Heart right ventricle (tissue), 16 donors: ENCODE measurements around the gene GNPDA1. TPM values are rescaled to one million over a fixed set of nuclear protein-coding genes. Genes with fewer than 3 reads are reported as not detected.
"Not testable (repeated sequence)": the region's sequence is repeated elsewhere in the genome, so short reads cannot be mapped to it uniquely, and the experiment has no call there.

Source experiments
- ATAC-seq, 8 donors: fragments of 200-7000 bp; cut with Tn5 transposase; one replicate each; pipeline ENCODE4 v1.9.1; 2020; ENCODE audit warnings: mild to moderate bottlenecking in 8 of 8, moderate library complexity in 8 of 8, moderate number of reproducible peaks in 1 of 8
- DNase-seq, 2 donors: peaks; one replicate each; pipeline ENCODE4 v3.0.0-alpha.2; 2020
- H3K27ac ChIP-seq, 10 donors: fragments of 200-600 bp; sonication (generic) in 2 of 10; one replicate each; pipeline versions ENCODE4 v1.5.0 to v1.8.0; 2020 to 2022; ENCODE audit warnings: mild to moderate bottlenecking in 3 of 10
- H3K27me3 ChIP-seq, 7 donors: fragments of 200-600 bp; one replicate each; pipeline ENCODE4 v1.8.0; 2021 to 2022; ENCODE audit warnings: mild to moderate bottlenecking in 2 of 7
- H3K36me3 ChIP-seq, 9 donors: fragments of 200-600 bp; sonication (generic) in 1 of 9; one replicate each; pipeline versions ENCODE4 v1.5.0 to v1.8.0; 2020 to 2022; ENCODE audit warnings: mild to moderate bottlenecking in 2 of 9
- H3K4me1 ChIP-seq, 9 donors: fragments of 200-600 bp; sonication (generic) in 1 of 9; one replicate each; pipeline versions ENCODE4 v1.5.0 to v1.8.0; 2020 to 2022; ENCODE audit warnings: mild to moderate bottlenecking in 4 of 9
- H3K4me3 ChIP-seq, 10 donors: fragments of 200-600 bp; sonication (generic) in 2 of 10; one replicate each; pipeline versions ENCODE4 v1.5.0 to v1.8.0; 2020 to 2022; ENCODE audit warnings: mild to moderate bottlenecking in 7 of 10, moderate library complexity in 2 of 10
- H3K9me3 ChIP-seq, 11 donors: fragments of 200-600 bp in 10 of 11; sonication (generic) in 2 of 11; one replicate each; pipeline versions ENCODE4 v1.5.0 to v1.8.0; 2013 to 2022; ENCODE audit warnings: mild to moderate bottlenecking in 2 of 11, control low read depth in 1 of 11, moderate library complexity in 1 of 11
- WGBS, 2 donors: extraction: QIAGEN DNeasy Blood & Tissue Kit; methylation state at CpG; one replicate each; pipeline ENCODE4 v1.1.7; 2013; ENCODE audit warnings: inconsistent platforms in 1 of 2; 5-methylcytosine and 5-hydroxymethylcytosine counted together
- intact Hi-C, 10 donors: fragments of 100-400 bp; cut with DNase I; formaldehyde crosslinking; loops; one replicate each; pipeline versions ENCODE4 v1.11.1 to v1.14.2; 2022
- polyA plus RNA-seq, 2 donors: library from polyadenylated mRNA; stranded (reverse); fragments of 200-250 nt; gene quantifications; one replicate each; pipeline ENCODE4 v1.2.3, GENCODE V29; 2013
- total RNA-seq, 10 donors: library from RNA; stranded (reverse); fragmentation: NEBNext Ultra II Directional in 3 of 10; extraction: Animal tissue kit (Norgen Biotek cat#: 25700) in 3 of 10; gene quantifications; one replicate each; pipeline versions ENCODE4 v1.2.1 to v1.2.4, GENCODE V29; 2021 to 2023
- TF ChIP-seq, protein P1 (sequence below), 9 donors: fragments of 200-600 bp; sonication (generic) in 2 of 9; IDR thresholded peaks; one replicate each; pipeline versions ENCODE4 v1.5.0 to v1.8.0; 2021 to 2022; ENCODE audit warnings: antibody characterized with exemption in 9 of 9, mild to moderate bottlenecking in 5 of 9, moderate library complexity in 1 of 9
- donor health status: Arrhythmogenic right ventricular cardiomyopathy.
- donor health status: ischemic (EF 13 %, LVEDD 7.1; RV severe dilation, severe dysfunction).
- donor health status: healthy with polysubstance abuse.
- donor health status: DM: no; HTN: yes; CAD: no.
- donor health status: DM: no; HTN: no; CAD: no.
- donor health status: ischemic (EF 25% LVEDD 6.9; RV normal size, moderate dysfunction).
- donor health status: ischemic (EF 25% LVEDD 5.7; RV mildly dilated, moderate dysfunction).
- donor health status: healthy.
- donor health status: DM: yes; HTN: yes; CAD: no.
- donor health status: Ischemic cardiomyopathy.
- donor health status: ischemic (EF 35%, LVEDD 5.7; RV mildly dilated, moderate dysfunction).
- donor health status: nonischemic (EF 11% LVEDD 7.7; RV severe dilation, severe dysfunction).
- donor health status: DM: yes; HTN: yes; CAD: no.
- donor health status: PGD.
- donor health status: ischemic (EF 29% LVEDD 5.4; RV normal size, mild dysfunction).
- donor health status: nonischemic (EF 23%, LVEDD 6.1; RV moderate dilation, normal function).

The GNPDA1 gene
- total and polyA plus RNA-seq, 12 donors: 11.6 to 24.3 (median 20.3) TPM

DNA sequence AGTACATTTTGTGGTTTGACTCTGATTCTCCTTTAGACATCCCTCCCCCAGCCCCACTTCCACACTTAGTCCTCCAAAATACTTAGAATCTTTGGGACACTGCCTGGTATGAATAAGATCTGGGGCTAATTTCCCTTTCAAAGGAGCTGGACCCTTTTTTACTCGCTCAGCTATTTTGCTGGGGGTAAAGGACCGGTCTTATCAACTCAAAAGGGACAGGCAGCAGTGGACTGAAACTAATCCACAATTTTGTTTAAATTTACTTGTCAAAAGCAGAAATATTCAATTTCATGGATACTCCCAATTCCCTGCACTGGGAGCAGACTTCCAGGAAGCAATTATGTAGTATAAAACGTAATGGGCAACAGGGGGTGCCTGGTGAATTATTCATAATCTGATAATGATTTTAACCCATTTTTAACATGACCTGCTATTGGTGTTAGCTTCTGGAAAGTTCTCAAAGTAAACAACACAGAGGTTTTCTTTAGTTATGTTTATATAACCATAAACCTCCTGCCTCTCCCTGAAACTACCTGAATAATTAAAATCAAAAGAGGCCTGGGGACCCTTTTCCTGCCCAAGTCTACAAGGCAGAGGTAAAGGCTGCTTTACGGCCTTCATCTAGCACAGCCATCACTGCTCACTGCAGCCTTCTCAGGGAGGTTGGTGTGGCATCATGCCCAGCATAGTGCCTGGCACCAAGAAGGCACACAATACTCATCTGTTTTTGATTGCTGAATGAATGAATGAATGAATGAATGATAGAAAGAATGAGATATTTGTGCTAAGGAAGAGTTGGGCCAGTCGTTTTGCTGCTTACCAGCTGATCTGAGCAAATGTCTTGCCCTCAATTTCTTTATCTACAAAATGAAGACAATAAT is 44.2 kb upstream of the GNPDA1 start:
- Histone ChIP-seq H3K4me3 (no peak overlapping the region), H3K9me3 (no peaks in the 10 kb centered on the region), H3K27ac (no peak overlapping the region), H3K27me3 (no peaks in the 10 kb centered on the region), H3K36me3 (no peaks in the 10 kb centered on the region), H3K4me1 (peaks cover 0 to 41% (median 14%) of the 10 kb centered on the region in 9 donors)
- TF ChIP-seq, protein P1, sequence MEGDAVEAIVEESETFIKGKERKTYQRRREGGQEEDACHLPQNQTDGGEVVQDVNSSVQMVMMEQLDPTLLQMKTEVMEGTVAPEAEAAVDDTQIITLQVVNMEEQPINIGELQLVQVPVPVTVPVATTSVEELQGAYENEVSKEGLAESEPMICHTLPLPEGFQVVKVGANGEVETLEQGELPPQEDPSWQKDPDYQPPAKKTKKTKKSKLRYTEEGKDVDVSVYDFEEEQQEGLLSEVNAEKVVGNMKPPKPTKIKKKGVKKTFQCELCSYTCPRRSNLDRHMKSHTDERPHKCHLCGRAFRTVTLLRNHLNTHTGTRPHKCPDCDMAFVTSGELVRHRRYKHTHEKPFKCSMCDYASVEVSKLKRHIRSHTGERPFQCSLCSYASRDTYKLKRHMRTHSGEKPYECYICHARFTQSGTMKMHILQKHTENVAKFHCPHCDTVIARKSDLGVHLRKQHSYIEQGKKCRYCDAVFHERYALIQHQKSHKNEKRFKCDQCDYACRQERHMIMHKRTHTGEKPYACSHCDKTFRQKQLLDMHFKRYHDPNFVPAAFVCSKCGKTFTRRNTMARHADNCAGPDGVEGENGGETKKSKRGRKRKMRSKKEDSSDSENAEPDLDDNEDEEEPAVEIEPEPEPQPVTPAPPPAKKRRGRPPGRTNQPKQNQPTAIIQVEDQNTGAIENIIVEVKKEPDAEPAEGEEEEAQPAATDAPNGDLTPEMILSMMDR (IDR thresholded peaks at IDR 0.05): no peak
- ATAC-seq (no peak), DNase-seq (no peak)
- 82 to 83% methylated on average over 5 of the region's 5 CpGs for WGBS, 2 donors
- intact Hi-C loops: no loop called here

DNA sequence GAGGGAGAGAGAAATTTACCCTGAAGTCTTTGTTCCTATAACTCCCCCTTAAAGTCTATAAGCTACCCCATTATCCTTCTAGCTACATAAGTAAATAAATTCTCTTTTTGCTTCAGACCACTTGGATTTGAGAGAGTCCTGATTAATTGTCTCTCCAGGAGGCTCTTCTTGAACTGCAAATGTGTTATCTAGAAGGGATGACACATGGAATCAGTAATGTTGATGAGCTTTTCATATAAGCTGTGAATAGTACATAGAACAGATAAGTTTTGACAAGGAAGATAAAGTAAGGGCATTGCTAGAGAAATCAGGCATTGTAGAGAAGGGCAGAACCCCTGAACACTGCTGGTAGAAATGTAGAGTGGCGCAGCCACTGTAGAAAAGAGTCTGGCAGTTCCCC is 42.5 kb upstream of the GNPDA1 start:
- no peak for ATAC-seq
- Histone ChIP-seq H3K27ac (no peak overlapping the region), H3K4me3 (no peak overlapping the region), H3K4me1 (peaks cover 0 to 41% (median 14%) of the 10 kb centered on the region in 9 donors), H3K36me3 (no peaks in the 10 kb centered on the region), H3K27me3 (no peaks in the 10 kb centered on the region), H3K9me3 (peaks cover 0 to 5% (median 0%) of the 10 kb centered on the region in 11 donors)
- intact Hi-C loops: no loop called here
- 100% methylated on average over 1 of the region's 1 CpG for WGBS, 2 donors
- TF ChIP-seq, protein P1 (IDR thresholded peaks at IDR 0.05): no peak
- no peak for DNase-seq

DNA sequence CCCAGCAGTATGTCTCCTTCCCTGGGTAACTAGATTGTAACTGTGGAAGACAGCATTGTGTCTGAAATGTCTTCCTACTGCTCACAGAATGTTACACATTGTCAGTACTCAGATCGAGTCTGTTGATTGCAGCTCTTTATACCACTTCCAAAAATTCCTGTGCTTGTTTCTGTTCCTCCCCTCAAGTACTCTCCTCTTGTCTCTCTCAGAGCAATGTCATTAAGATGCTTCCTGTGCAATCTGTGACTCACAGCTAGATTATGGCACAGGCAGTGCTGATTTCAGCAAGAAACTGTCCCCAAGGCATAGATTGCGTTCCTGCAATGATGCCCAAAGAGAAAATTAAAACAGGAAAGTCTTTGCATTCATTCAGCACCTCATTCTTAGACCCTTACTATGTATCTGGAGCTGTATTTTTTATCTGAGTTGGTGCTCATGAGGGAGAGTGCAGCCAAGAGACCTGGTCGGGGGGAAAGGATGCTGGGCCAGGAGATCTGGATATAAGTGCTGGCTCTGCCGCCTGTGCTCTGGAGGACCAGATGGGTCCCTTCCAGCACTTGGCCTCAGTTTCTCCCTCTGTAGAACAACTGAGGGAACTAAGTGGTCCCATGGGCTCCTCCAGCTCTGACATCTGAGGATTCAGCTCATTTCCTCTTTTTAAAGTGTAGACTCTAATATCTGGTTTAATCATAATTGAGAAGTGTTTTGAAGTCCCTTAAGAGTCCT is 40.8 kb upstream of the GNPDA1 start:
- H3K4me1 ChIP-seq: peaks cover 0 to 31% (median 14%) of the 10 kb centered on the region in 9 donors
- H3K36me3 ChIP-seq: no peaks in the 10 kb centered on the region
- intact Hi-C loops: no loop called here
- H3K9me3 ChIP-seq: peaks cover 0 to 5% (median 0%) of the 10 kb centered on the region in 11 donors
- peak overlapping the region in 4 of 10 donors; percentile 11 to 70 (median 27) for H3K27ac ChIP-seq
- TF ChIP-seq, protein P1 (IDR thresholded peaks at IDR 0.05): no peak
- WGBS, 2 donors: 12 to 26% methylated on average over 4 of the region's 4 CpGs
- ATAC-seq: peak; percentile 71 to 95 (median 82)
- H3K27me3 ChIP-seq: no peaks in the 10 kb centered on the region
- H3K4me3 ChIP-seq: no peak overlapping the region
- DNase-seq: peak in 1 of 2 donors; percentile 12

DNA sequence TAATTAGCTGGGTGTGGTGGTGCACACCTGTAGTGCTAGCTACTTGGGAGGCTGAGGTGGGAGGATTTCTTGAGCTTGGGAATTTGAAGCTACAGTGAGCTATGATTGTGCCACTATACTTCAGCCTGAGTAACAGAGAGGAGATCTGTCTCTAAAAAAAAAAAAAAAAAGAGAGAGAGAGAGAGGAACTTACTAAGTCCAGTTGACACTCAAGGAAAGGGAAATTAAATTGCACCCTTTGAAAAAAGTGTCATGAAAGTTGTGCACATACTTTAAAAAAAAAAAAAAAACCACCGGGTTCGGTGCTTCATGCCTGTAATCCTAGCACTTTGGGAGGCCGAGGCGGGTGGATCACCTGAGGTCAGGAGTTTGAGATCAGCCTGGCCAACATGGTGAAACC is 39.2 kb upstream of the GNPDA1 start:
- DNase-seq, intact Hi-C loops, H3K4me3 ChIP-seq, H3K27me3 ChIP-seq, ATAC-seq, H3K36me3 ChIP-seq, H3K9me3 ChIP-seq: not testable (repeated sequence)
- Histone ChIP-seq H3K27ac (peak overlapping the region in 1 of 10 donors; percentile 70), H3K4me1 (peaks cover 0 to 28% (median 14%) of the 10 kb centered on the region in 9 donors)
- WGBS, 2 donors: 88 to 97% methylated on average over 4 of the region's 4 CpGs
